ENCODE measurements around the gene UGT1A9.

UGT1A9 gene

DNA sequence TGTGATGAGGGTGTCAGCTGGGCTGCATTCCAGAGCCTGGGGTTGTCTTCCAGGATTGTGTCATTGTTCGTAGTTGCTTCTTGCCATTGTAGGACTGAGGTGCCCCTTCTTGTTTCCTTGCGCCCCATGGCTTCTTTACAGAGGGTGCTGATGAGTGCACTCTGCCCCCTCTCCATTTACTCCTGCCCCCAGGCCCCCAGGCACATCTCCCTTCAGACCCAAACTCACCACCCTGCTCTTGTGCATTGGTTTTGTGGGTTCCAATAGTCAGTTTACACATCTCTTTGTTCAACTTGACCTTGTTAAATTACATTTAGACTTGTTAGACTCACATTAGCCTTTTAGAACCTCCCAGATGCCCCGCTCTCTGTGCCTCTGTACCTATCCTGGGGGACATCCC, 149.5 kb downstream of the UGT1A9 start:
- H3K27ac ChIP-seq = no peak overlapping the region
- H3K4me1 ChIP-seq = peaks cover 19 to 51% (median 41%) of the 10 kb centered on the region in 10 experiments
- TF ChIP-seq Cebpa-rat (IDR thresholded peaks at IDR 0.05) = no peak
- no peak overlapping the region for H3K4me3 ChIP-seq
- peaks cover 0 to 3% (median 1%) of the 10 kb centered on the region in 11 experiments; a peak in 5 of 22 replicates for H3K9me3 ChIP-seq (replicated peaks in 1 of 11)
- H3K36me3 ChIP-seq = no peaks in the 10 kb centered on the region
- no peak overlapping the region for H3K9ac ChIP-seq
- no peak overlapping the region for H3K4me2 ChIP-seq
- H4K20me1 ChIP-seq = no peaks in the 10 kb centered on the region; a peak in 1 of 22 replicates
- H3K27me3 ChIP-seq = no peaks in the 10 kb centered on the region

DNA sequence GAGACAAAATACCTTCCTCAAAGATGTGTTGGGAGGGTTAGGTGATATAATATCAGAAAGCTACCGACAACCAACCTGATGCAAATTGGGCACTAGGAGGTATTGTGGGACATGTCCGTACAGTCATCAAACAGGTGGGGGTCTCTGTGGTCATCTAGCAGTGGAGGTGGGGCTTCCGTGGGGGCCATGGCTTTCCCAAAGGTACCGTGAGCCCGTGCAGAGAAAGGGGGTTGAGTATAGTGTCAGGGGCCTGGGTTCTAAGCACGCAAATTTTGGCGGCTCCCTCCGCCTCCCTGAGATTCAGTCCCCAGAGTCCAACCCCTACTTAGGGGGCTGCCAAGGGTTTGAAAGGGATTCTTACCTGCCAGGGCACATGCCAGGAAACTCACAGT, 150.0 kb downstream of the UGT1A9 start:
- no peaks in the 10 kb centered on the region for H3K36me3 ChIP-seq

DNA sequence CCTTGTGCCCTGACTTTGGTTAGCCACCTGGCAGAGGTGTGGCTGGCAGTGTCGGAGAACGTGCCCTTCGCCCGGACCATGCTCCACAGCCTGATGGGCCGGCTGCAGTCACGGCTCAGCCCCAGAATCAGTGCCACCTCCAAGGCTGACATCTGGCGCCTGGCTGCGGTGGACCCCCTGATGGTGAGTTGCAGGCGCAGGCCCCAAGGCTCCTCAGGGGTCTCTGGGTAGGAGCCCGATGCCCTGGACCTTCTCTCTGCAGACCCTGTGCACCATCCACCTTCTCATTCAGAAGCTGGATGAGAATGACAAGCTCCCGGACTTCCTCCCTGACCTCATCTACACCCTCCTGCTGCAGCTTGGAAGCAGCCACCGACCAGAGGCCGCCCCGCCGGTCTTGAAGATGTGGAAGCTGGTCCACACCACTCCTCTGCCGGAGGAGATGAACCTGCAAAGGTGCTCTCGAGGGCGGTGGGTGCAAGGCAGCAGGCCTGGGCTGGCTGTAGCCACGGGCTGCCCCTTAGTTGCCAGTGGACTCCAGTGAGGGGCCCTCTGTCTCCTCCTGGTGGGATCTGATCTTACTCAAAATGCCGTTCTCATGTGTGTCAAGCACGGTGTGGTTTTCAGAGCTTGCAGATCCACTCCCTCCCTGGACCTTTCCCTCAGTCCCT, 150.5 kb downstream of the UGT1A9 start:
- Histone ChIP-seq H3K27ac (no peak overlapping the region), H3K9ac (no peak overlapping the region), H3K36me3 (no peaks in the 10 kb centered on the region), H3K9me3 (replicated peaks in 1 of 11) (peaks cover 0 to 10% (median 7%) of the 10 kb centered on the region in 11 experiments; a peak in 8 of 22 replicates), H4K20me1 (no peaks in the 10 kb centered on the region), H3K27me3 (no peaks in the 10 kb centered on the region), H3K4me2 (peak overlapping the region in 6 of 11 experiments; percentile 15 to 69 (median 59); a peak in 10 of 22 replicates), H3K4me3 (no peak overlapping the region), H3K4me1 (peaks cover 19 to 41% (median 31%) of the 10 kb centered on the region in 10 experiments)
- no peak for TF ChIP-seq Cebpa-rat (IDR thresholded peaks at IDR 0.05)

More for the DNA sequence above, 150.0 kb downstream of the UGT1A9 start:
- Histone ChIP-seq H3K27me3 (no peaks in the 10 kb centered on the region), H3K27ac (no peak overlapping the region), H3K4me3 (no peak overlapping the region), H4K20me1 (no peaks in the 10 kb centered on the region; a peak in 1 of 22 replicates), H3K9me3 (replicated peaks in 1 of 11) (peaks cover 0 to 7% (median 6%) of the 10 kb centered on the region in 11 experiments; a peak in 8 of 22 replicates), H3K4me2 (no peak overlapping the region), H3K9ac (no peak overlapping the region), H3K4me1 (peaks cover 19 to 46% (median 36%) of the 10 kb centered on the region in 10 experiments)
- no peak for TF ChIP-seq Cebpa-rat (IDR thresholded peaks at IDR 0.05)

All from BLaER1 treated with 17β-estradiol and CSF1 and Interleukin-3, amounts not matched to agents 10 nM and 100 nM (cell line).